Posterior cingulate gyrus (tissue), 11 donors: ENCODE results near the gene GM2A.
"Not testable (repeated sequence)": the region's sequence is repeated elsewhere in the genome, so short reads cannot be mapped to it uniquely, and the experiment has no call there.

Experiments used
- DNase-seq, 10 donors: peaks; one replicate each; pipeline versions ENCODE4 v3.0.0 to v3.0.0-alpha.2; 2020 to 2021; ENCODE audit warnings: mixed read lengths in 3 of 10
- intact Hi-C: fragments of 100-400 bp; cut with DNase I; formaldehyde crosslinking; loops from one replicate; pipeline ENCODE4 v1.15.1; 2023

The GM2A gene

DNA sequence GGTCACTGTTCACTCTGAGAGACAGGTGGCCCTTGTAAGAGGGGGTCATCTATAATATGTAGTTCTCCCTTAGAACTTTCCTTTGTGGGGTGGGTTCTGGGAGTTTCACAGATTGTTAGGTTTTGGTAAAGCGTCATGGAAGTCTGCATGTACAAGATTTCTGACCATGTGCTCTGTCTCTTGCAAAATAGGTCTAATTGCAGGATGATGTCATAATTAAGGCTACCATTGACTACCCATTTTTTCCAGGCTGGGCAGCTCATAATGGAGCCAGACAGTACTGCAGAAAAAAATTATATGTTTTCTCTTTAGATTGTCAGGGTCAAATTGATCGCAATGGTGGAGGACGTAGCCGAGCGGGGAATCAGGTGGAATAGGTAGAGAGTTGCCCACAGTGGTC lies 3.7 kb upstream of the GM2A start:
- DNase-seq: no peak
- intact Hi-C loops: no loop called here

DNA sequence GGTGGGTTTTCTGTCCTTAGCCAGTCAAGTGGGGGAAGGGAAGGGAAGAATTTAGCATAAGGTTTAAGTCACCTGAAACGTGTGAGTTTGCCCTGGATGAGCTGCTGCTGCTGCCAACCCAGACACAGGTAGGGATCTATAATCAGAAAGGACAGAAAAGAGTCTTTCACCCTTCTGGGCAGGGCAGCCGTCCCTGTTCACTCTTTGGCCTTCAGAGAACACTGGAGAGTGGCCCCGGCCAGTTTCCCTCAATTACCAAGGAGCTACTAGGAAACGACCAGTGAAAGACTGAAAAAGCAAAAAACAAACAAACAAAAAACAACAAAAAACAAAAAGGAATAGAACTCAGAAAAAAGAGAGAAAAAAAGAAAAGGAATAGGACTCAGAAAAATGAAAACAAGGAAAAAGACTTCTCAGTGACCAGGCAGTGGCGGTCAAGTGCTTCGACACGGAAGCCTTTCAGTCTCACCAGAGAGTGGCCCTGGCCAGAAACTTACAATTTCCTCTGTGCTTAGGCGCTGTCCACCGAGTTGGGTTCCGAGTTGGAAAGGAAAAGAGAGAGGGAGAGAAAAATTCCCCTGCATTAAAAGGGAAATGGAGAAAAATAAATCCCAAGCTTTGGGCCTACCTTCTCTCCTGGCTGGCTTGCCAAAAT lies 2.5 kb upstream of the GM2A start:
- intact Hi-C loops: loop anchor here (5.0 kb wide), 1 partner anchor 197 kb away; the partner anchor contains the start of gene SLC36A1
- no peak for DNase-seq

DNA sequence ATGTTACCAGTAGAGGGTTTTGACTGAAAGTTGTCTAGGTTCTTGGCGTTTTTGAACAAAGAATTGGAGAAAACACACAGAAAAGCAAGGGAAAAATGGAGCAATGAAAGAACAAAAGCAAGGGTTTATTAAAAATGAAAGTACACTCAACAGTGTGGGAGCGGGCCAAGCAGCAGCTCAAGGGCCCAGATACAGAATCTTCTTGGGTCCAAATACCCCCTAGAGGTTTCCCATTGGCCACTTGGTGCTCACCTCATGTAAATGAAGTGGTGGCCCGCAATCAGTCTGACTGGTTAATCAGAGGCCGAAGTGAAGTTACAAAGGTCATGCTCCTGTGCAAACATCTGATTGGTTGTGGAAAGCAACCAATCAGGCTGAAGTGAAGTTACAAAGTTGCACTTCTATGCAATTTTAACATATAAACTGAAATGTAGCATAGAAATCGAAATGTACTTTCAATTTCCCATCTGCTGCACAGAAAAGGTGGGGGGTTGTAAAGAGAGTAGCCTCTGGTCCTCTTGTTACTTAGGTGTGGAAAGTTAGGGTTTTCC lies 1.9 kb upstream of the GM2A start:
- intact Hi-C loops: loop anchor here (5.0 kb wide), 1 partner anchor 196 kb away; the partner anchor contains the start of gene SLC36A1
- no peak for DNase-seq

DNA sequence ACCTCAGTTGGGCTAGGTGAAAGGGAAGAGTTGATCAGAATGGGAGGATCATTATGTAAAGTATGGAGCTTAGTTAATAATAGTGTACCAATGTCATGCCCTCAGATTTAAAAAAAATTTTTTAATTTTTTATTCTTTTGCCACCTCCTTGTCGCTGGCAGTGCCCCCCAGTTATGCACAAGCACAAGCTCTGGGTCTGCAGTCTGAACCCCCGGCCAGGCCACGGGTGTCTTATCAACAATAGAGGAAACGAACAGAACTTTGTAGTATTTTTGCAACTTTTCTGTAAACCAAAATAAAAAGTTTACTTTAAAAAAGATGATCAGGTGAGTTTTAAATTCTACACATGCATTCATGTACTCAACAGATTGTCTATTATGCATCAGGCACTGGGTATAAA lies 1.4 kb upstream of the GM2A start:
- intact Hi-C loops: loop anchor here (5.0 kb wide), 1 partner anchor 196 kb away; the partner anchor contains the start of gene SLC36A1
- no peak for DNase-seq

DNA sequence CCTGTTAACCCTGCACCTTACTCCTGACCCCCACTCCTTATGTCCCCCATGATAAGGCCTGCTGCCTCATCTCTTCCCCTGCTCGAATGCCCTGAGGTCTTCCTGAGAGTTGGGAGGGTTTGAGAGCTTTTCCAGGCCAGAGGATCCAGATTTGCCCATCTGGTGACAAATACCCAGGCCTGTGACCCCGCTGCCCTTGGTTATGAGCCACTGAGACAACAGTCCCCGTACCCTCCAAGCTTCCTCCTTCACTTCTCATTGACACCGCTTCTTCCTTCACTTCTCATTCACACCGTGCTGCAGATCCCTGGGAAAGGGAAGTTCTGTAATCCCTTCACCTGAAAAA lies 593 bp downstream of the GM2A start:
- intact Hi-C loops: loop anchor here (5.0 kb wide), 1 partner anchor 194 kb away; the partner anchor contains the start of gene SLC36A1
- no peak for DNase-seq

DNA sequence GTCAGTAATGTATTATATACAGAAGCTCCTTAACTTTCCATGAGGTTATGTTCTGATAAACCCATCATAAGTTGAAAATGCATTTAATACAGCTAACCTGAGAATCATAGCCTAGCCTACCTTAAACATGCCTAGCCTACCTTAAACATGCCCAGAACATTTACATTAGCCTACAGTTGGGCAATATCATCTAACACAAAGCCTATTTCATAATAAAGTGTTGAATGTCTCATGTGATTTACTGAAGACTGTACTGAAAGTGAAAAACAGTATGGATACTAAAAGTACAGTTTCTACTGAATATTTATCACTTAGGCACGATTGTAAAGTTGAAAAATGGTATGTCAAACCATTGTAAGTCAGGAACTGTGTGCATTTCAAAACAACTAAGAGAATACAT lies 1.6 kb downstream of the GM2A start:
- DNase-seq: no peak
- intact Hi-C loops: loop anchor here (5.0 kb wide), 1 partner anchor 193 kb away; the partner anchor contains the start of gene SLC36A1

DNA sequence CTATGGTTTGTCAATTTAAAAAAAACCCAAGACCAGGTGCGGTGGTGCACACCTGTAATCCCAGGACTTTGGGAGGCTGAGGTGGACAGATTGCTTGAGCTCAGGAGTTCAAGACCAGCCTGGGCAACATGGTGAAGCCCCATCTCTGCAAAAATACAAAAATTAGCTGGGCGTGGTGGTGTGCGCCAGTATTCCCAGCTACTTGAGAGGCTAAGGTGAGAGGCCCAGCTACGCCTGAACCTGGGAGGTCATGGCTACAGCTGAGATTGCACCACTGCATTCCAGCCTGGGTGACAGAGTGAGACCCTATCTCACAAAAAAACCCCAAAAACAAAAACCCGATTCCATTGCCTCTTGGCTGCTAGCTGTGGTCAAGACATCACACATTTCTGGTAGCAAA lies 2.0 kb downstream of the GM2A start:
- not testable (repeated sequence) for DNase-seq
- intact Hi-C loops: loop anchor here (5.0 kb wide), 1 partner anchor 192 kb away; the partner anchor contains the start of gene SLC36A1

DNA sequence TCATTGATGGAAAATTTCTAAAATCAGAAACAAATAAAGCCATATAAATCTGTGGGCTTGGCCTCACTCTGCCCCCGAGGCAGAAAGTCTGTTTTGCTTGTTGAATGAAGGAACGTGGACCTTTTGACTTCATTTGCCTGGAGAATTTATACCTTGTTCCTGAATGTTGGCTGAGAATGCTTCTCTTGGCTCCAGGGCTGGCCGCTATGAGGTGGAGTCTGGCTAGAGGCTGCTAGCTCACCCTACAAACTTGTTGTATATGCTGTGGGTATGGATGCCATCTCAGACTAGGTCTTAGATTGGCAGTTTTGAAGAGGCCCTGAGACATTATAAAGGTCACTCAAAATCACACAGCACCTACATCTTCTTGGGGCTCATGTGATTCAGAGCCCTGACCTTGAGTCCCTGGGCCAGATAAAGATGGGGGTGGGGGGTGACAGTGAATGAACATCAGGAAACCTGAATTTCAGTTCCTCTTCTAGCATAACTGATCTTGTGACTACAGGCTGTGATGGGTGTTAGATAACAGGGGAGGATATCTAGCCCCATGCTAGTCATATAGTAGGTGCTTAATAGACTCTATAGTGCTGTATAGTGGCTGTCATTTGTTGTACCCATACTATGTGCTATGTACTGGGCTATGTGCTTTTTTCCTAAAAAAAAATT lies 2.8 kb downstream of the GM2A start:
- intact Hi-C loops: no loop called here
- no peak for DNase-seq

DNA sequence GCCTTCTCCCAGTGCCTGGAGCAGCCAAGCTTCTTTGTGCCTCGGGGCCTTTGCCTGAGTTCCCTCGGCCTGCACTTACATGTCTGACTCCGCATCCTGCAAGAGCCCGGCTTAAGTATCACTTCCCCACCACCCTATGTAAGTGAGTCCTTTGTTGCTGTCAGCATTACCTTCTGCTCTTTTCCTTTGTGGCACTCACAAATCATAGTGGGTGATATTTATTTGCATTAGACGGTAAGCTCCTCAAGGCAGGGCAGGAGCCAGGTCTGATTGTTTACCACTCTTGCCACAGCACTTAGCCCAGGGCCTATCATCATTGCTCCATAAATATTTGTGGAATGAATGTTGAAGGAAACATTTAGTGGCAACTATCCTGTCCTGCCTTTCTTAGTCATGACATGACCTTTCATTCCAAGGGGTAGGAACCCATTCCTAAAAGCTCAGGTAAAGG lies 4.8 kb downstream of the GM2A start:
- no peak for DNase-seq
- intact Hi-C loops: no loop called here

DNA sequence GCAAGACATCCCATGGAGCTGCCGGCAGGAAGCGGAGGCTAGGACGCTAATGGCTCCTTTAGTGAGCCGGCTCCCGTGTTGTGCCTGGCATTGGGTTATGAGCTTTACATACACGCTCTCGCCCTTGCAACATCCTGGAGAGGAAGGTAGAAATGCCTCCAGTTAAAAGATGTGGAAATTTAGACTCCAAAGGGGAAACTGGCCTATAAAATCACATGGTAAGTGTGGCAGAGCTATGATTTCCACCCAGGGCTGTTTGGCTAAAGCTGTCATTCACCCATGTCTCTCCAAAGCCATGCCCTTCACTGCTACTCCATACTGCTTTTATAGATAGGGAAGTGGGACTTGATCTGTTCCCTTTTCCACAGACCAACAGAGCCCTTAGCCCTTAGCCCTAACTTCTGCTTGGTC lies 5.2 kb downstream of the GM2A start:
- intact Hi-C loops: no loop called here
- no peak for DNase-seq

DNA sequence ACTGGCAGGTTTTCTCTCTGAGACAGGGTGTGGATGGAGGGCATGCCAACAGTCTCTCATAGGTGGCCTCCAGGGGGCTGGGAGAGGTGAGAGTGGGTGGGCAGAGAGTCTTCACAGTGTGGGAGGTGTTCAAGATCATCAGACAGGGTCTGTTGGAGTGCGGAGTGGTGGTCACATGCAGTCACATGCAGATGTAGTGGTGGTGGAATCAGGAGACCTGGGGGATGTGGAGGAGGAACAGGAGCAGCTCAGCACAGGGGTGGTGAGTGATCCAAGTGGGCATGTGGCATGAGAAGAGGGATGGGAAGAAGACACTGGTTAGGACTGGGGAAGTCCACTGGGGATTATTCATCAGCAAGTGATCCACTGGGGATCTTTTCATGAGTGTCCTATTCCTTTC lies 5.8 kb downstream of the GM2A start:
- DNase-seq: no peak
- intact Hi-C loops: no loop called here

DNA sequence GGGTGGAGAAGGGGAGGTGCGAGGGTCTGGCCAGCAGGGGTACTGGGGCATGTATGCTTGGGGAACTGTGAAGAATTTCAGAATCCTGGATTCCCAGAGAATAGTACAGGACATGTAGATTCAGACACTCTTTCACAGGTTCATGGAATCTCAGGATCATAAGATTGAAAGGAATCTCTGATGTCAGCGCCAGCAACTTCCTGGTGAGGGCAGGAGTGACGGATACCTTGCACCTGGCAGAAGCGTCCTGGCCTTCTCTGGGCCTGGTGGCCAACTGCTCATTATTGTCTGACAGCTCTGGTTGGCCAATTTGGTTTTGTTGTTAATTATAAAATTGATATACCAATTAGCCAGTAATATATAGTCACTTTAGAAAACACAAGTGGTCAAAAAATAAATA lies 6.9 kb downstream of the GM2A start:
- intact Hi-C loops: no loop called here
- DNase-seq: no peak

DNA sequence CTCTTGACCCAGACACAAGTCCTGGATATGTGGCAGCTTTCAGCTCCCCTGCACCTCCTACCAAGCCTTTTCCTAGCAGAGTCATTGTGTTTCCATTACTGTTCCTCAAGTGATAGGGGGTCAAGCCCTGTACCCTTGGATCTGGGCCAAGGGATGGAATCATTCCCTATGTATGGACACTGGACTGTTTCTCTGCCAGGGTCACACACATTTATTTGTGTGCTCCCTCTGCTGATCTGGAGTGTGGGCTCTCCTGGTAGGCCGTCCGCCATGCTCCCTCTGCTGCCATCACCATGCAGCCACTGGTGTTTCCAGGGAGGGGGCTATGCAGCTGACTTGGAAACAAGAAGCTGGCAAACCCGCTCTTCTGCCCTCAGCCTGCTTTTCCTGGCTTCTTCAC lies 9.5 kb downstream of the GM2A start:
- DNase-seq: no peak
- intact Hi-C loops: no loop called here

DNA sequence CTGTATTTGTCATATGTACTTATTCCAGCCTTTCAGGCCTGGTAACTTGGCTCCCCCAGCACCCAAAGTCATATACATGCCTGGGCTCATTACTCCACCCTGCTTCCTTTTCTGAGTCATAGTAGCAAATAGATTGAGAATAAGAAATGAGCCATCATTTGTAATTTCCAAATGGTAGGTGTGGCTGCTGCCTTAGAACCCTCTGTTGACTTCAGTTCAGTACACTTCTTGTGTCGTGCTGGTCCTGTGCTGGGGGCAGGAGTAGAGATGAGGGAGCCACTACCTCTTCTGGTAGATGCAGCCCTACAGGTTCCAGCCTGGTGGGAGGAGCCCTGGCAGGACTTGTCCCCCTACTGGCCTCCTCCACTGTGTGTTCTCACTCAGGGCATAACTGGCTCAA lies 11.1 kb downstream of the GM2A start:
- intact Hi-C loops: no loop called here
- no peak for DNase-seq

DNA sequence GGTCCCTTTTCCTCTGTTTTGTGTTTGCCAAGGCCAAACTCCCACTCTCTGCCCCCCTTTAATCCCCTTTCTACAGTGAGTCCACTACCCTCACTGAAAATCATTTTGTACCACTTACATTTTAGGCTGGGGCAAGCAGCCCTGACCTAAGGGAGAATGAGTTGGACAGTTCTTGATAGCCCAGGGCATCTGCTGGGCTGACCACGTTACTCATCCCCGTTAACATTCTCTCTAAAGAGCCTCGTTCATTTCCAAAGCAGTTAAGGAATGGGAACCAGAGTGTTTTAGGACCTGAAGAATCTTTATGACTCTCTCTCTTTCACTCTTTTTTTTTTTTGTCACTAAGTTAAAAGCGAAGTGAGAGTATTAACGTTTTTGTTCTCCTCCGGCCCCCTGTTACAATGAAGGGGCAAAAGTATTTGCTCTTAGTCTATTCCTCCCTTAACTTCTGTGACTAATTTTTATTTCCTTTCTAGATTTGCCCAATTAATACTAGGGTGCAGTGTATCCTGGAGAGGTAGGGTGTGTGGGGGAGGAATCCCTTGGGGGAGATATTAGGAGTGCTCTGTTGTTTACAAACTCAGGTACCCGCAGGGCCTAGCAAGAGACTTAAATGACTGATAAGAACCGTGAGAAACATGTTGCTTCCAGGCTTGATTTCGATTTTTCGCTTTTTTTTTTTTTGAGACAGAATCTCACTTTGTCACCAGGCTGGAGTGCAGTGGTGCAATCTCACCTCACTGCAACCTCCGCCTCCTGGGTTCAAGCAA lies 14.7 kb downstream of the GM2A start:
- intact Hi-C loops: no loop called here
- no peak for DNase-seq

DNA sequence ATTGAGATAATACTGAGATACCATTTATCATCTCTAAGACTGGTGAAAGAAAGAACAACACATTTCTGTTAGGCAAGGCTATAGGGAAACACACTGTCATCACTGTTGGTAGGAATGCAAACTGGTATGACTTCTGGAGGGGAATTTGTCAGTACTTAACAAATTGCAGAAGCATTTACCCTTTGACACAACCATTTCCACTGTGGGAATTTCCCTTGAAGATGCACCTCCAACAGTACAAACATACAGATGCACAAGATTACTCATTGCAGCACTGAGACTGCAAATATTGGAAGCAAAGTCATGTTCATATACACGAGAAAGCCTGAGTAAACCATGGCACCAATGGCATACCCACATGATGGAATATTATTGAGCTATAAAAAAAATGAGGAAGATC lies 17.6 kb downstream of the GM2A start:
- no peak for DNase-seq
- intact Hi-C loops: no loop called here

DNA sequence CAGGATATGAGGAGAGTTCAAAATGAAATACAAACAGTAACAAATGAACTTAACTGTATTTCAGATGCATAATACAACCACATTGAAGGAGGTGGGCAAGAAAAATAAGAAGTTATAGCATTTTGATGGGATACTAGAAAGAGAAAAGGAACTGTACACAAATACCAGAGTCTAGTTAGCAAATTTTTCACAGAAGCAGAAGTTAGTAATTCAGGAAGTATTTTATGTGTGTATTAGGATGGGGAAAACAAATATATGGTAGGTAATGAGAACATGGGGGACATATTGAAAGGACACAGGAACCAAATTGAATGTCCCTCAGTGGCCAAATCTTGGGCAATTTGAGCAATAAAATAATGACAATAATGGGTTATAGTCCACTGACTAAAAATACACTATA lies 18.4 kb downstream of the GM2A start:
- intact Hi-C loops: no loop called here

DNA sequence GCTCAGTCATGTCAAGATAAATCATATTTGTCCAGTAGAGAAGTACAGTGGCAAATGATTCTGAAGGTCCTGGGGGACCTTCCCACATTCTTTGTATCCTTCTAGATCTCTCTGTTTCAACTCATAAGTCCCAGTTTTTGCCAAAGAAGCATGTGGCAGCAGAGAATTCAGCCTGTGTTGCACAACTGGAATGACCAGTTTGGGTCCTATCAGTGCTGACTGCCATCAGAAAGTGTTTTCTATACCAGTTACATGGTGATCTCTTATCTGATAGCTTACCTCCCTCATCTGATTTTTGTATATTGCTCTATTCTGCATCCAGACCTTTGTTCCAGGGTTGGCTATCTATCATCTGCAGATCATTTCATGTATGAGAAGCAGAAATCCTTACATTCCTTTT lies 21.7 kb downstream of the GM2A start:
- no peak for DNase-seq
- intact Hi-C loops: no loop called here

More for the DNA sequence above, 18.4 kb downstream of the GM2A start:
- no peak for DNase-seq

DNA sequence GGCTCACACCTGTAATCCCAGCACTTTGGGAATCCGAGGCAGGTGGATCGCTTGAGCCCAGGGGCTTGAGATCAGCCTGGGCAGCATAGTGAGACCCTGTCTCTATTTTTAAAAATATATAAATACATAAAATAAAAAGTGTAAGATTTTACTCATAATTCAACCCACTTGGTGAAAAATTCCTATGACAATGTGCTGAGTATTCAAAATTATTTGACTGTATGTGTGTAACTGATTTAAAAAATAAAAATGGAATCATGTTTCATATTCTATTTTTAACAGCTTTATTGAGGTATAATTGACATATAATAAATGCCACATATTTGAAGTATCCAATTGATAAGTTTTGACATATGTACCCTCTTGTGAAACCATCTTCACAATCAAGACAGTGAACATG lies 22.8 kb downstream of the GM2A start:
- intact Hi-C loops: no loop called here
- DNase-seq: no peak

DNA sequence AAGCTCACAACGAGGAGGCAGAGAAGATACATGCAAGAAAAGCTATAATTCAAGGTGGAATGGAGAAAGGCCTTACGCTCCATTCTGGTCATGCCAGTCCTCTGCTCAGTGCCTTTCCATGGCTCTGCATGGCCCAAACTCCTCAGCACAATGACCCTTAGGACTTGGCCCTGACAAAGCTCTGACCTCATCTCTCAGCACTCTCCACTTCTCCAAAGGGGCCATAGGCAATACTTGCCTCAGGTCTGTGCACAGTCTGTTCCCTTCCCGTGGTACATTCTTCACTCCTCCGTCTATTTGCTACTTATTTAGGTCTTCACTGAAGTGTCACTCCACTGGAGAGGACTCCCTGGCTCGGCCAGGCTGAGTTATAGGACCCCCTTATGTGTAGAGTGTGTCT lies 25.9 kb downstream of the GM2A start:
- DNase-seq: no peak
- intact Hi-C loops: no loop called here

DNA sequence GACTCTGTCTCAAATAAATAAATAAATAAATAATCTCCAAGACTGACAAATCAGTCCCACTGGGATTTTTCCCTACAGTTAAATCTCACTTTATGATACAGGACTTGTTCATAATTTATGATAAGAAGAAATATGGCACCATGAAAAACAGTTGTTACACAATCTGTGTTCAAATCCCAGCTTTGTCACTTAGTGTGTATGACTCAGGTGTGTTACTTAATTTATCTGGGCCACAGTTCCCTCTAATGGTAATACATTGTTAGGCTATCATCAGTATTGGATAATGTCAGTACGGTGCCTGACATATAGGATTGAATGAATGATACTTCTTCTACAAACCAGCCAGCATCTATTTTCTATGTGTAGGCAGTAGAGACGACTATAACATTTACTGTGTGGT lies 27.5 kb downstream of the GM2A start:
- intact Hi-C loops: no loop called here

More for the DNA sequence above, 27.5 kb downstream of the GM2A start:
- DNase-seq: no peak
